LNCAP (cell line): ENCODE data around the gene AMBRA1.

Experiments used
- CTCF ChIP-seq: fragments of 450-650 bp; IDR thresholded peaks from 2 replicates; pipeline ENCODE4 v1.5.1; 2017; ENCODE audit warnings: mild to moderate bottlenecking

The AMBRA1 gene

GRCh38 chr11:46404476-46405017, 189.3 kb downstream of the AMBRA1 start:
- TF ChIP-seq CTCF = no peak

GRCh38 chr11:46402957-46403902, 190.6 kb downstream of the AMBRA1 start:
- no peak for TF ChIP-seq CTCF

- no peak for TF ChIP-seq CTCF
These were observed 196.3 kb downstream of the AMBRA1 start for GRCh38 chr11:46397526-46397925.

GRCh38 chr11:46393759-46394158, 200.1 kb downstream of the AMBRA1 start:
- TF ChIP-seq CTCF = no peak

- no peak for TF ChIP-seq CTCF
These were observed 200.6 kb downstream of the AMBRA1 start for GRCh38 chr11:46393231-46393616.

- no peak for TF ChIP-seq CTCF
These were observed 201.2 kb downstream of the AMBRA1 start for GRCh38 chr11:46392421-46393230.

- peak; percentile 51 for TF ChIP-seq CTCF
These were observed 202.0 kb downstream of the AMBRA1 start, which contains the start of gene CHRM4 for GRCh38 chr11:46391578-46392420. Gene CHRM4, minus strand, starts transcription at chr11:46391776. Its CDS starts 5,219 bp downstream, at chr11:46386557.
